ENCODE results near the gene AMBRA1.
A peak's percentile ranks its signal among the peaks of the same experiment; 100 is the strongest.

AMBRA1 gene

DNA sequence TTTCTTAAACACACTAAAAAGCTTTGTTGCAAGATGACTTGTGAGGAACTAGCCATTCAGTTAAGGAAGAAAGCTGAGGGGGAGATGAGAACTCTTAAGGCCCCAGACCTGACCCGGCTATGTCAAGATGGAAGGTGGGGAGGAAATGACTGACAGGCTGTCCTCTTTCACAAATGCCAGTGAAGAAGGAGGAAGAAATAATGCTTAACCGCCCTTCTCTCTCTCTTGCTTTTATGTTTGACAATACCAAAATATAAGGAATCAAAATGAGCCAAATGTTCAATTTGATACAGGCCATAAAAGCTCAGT, 87.4 kb downstream of the AMBRA1 start:
- Mint-ChIP-seq H3K27me3 (no peaks in the 10 kb centered on the region), H3K27ac (no peak overlapping the region), H3K4me1 (peaks cover 12% of the 10 kb centered on the region), H3K4me3 (no peak overlapping the region), H3K9me3 (no peaks in the 10 kb centered on the region), H3K36me3 (peaks cover 41% of the 10 kb centered on the region)
- CTCF ChIA-PET: interaction anchor here (0.6 to 8.8 kb wide), 3 partner anchors 17 to 289 kb away, joined by 3 to 53 read pairs (median 5); no protein-coding TSS in a partner anchor
- DNase-seq: no peak

DNA sequence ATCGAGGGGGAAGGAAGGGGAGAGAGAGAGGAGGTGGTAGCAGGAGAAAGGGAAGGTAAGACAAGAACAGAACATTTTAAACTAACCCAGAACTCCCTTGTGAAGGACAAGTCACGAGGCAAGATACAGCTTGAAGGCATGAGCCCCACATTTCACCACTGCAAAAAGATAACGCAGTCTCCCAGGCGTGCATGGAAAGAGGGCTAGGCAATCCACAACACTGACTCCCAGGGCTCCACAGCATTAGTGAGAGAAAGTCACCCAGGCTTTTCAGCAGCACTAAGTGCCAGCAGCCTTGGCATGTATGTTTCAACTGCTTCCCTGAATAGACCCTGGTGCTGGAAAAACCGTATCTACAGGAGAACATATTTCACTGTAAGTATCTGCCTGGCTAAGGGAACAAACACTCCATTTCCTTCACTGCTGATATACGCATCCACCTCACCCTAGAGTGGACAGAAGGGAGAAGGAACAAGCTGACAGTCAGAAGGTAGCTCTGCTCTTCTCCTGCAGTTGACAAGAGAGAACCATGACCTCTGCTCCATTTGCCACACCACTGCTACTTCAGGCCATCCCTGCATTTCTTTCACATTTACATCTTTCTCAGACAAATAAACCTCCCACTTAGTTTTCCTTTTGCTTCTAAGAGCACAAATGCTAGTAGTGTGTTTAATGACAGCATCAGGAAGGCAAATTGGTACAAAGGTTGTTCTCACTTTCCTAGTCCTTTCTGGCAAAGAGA, 87.9 kb downstream of the AMBRA1 start:
- Mint-ChIP-seq H3K27me3 (no peaks in the 10 kb centered on the region), H3K4me3 (no peak overlapping the region), H3K36me3 (peaks cover 38% of the 10 kb centered on the region), H3K9me3 (no peaks in the 10 kb centered on the region), H3K27ac (no peak overlapping the region), H3K4me1 (peaks cover 12% of the 10 kb centered on the region)
- CTCF ChIA-PET: interaction anchor here (0.6 to 8.8 kb wide), 3 partner anchors 16 to 289 kb away, joined by 3 to 53 read pairs (median 5); no protein-coding TSS in a partner anchor
- no peak for DNase-seq

DNA sequence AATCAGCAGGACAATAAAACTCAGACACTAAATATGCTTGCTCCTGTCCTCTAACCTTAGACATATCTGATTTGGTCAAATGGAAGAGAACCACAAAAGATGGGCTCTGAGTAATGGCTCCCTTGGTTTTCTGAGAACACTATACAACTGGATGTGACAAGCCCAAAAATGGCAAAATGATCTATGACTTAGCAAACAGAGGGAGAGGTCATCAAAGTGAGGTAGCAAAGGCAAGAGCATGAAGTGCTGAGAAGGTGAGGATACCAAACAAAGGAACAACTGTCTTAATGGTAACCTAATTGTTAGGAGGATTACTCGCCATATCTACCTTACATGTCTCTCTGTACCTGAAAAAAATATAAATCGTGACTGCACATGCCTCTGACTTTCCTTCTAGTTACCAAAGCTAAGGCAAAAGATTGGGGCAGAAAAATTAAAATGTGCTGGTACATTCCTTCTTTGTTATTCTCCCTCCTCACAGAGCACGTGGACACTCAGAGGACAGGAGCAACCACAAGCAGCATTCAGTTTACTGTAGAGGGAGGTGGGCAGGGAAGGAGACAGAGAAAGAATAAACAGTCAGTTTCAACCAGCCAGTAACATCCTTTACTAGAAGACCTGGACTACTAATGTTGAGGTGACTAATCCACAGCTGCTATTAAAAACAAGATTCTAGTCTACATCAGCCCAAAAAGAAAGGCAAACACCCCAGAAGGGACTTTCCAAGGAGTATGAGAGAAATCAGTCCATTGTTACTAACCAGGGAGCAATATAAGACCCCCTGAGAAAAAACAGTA, 88.8 kb downstream of the AMBRA1 start:
- no peak overlapping the region for H3K4me3 Mint-ChIP-seq
- H3K36me3 Mint-ChIP-seq: peaks cover 38% of the 10 kb centered on the region
- H3K9me3 Mint-ChIP-seq: no peaks in the 10 kb centered on the region
- H3K27me3 Mint-ChIP-seq: no peaks in the 10 kb centered on the region
- CTCF ChIA-PET: interaction anchor here (1.9 to 8.8 kb wide), 2 partner anchors 15 to 24 kb away, joined by 6 to 53 read pairs; no protein-coding TSS in a partner anchor
- no peak for DNase-seq
- H3K27ac Mint-ChIP-seq: peak overlapping the region; percentile 7
- peaks cover 12% of the 10 kb centered on the region for H3K4me1 Mint-ChIP-seq

DNA sequence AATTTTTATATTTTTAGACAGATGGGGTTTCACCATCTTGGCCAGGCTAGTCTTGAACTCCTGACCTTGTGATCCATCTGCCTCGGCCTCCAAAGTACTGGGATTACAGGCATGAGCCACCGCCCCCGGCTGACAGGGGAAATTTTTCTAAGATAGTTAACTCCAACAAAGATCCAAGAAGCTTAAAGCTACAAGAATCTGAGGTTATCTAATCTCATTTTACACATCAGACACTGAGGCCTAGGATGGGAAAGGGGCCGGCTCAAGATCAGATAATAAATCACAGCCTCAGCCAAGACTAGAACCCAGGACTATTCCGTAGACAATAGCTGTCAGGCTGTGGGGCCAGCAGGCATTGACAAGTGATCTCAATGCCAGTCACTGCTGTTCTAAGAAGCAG, 94.0 kb downstream of the AMBRA1 start:
- peaks cover 14% of the 10 kb centered on the region for H3K36me3 Mint-ChIP-seq
- CTCF ChIA-PET: interaction anchor here (1.6 to 8.8 kb wide), 2 partner anchors 10 to 29 kb away, joined by 8 to 53 read pairs; no protein-coding TSS in a partner anchor

DNA sequence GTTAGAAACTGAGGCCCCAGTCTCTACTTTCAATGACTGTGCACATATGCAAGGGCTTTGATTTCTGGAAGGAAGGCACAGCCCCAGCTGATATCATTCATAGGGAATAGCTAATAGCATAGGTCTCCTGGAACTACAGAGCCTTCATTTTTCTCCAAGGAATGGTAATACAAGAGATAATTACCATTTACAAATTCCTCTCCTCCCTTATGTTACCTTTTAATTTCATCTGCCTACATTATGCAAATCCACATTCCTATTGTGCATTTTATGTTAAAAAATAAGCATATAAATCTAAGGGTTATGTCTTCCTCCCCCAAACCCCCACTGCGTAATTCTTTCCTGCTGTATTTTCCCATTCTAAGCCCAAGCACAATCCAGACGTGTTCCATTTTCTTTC, 94.9 kb downstream of the AMBRA1 start:
- H3K4me3 Mint-ChIP-seq: no peak overlapping the region
- H3K4me1 Mint-ChIP-seq: no peaks in the 10 kb centered on the region
- no peak overlapping the region for H3K27ac Mint-ChIP-seq
- no peaks in the 10 kb centered on the region for H3K9me3 Mint-ChIP-seq
- DNase-seq: no peak
- H3K27me3 Mint-ChIP-seq: no peaks in the 10 kb centered on the region
- CTCF ChIA-PET: interaction anchor here (1.2 to 8.8 kb wide), 2 partner anchors 9 to 110 kb away, joined by 3 to 53 read pairs; no protein-coding TSS in a partner anchor
- H3K36me3 Mint-ChIP-seq: peaks cover 12% of the 10 kb centered on the region

More for the DNA sequence above, 94.0 kb downstream of the AMBRA1 start:
- peaks cover 2% of the 10 kb centered on the region for H3K4me1 Mint-ChIP-seq
- no peaks in the 10 kb centered on the region for H3K27me3 Mint-ChIP-seq
- H3K9me3 Mint-ChIP-seq: no peaks in the 10 kb centered on the region
- H3K4me3 Mint-ChIP-seq: no peak overlapping the region
- no peak for DNase-seq
- no peak overlapping the region for H3K27ac Mint-ChIP-seq

DNA sequence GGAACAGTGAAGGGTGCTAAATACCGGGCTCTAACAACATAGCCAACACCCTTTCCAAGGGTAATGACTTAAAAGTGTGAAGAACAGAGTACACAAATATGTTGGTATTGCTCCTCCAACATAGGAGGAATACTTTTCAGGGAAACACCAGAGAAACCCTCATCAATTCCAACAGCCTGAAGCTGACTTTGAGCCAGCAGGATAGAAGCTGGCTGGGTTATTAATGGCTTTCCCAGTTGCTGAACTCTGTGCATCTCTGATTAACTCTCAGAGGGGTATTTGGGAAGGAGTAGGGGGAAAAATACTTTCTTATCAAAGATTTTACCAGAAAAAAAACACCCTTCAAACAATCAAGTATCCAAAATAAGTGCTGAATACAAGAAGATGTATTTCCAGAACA, 95.6 kb downstream of the AMBRA1 start:
- CTCF ChIA-PET: interaction anchor here (1.2 to 8.8 kb wide), 2 partner anchors 9 to 109 kb away, joined by 3 to 53 read pairs; no protein-coding TSS in a partner anchor
- H3K4me3 Mint-ChIP-seq: no peak overlapping the region
- H3K36me3 Mint-ChIP-seq: peaks cover 11% of the 10 kb centered on the region
- no peaks in the 10 kb centered on the region for H3K9me3 Mint-ChIP-seq
- no peak overlapping the region for H3K27ac Mint-ChIP-seq
- no peaks in the 10 kb centered on the region for H3K4me1 Mint-ChIP-seq
- no peaks in the 10 kb centered on the region for H3K27me3 Mint-ChIP-seq
- DNase-seq: no peak

DNA sequence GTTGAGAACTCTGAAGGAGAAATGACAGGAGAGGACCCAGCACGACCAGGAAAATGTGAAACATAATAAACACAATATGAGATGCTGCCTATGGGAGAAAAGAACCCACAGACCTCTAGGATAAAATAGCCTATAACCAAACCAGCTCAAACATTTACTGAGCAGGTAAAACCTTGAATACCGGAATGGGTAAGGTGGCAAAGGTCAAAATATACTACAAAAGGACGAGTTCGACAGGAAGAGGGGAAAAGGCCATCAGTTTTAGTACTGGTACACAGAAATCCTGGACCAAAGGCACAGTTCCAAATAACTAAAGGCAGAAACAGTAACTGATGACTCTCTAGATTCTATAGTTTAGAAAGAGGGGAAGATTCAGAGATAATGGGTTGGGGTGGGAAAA, 96.3 kb downstream of the AMBRA1 start:
- no peak for DNase-seq
- no peak overlapping the region for H3K27ac Mint-ChIP-seq
- no peak overlapping the region for H3K4me3 Mint-ChIP-seq
- peaks cover 8% of the 10 kb centered on the region for H3K36me3 Mint-ChIP-seq
- H3K4me1 Mint-ChIP-seq: no peaks in the 10 kb centered on the region
- no peaks in the 10 kb centered on the region for H3K27me3 Mint-ChIP-seq
- no peaks in the 10 kb centered on the region for H3K9me3 Mint-ChIP-seq
- CTCF ChIA-PET: interaction anchor here (0.8 to 1.2 kb wide), 2 partner anchors 17 to 32 kb away, joined by 3 read pairs; no protein-coding TSS in a partner anchor

DNA sequence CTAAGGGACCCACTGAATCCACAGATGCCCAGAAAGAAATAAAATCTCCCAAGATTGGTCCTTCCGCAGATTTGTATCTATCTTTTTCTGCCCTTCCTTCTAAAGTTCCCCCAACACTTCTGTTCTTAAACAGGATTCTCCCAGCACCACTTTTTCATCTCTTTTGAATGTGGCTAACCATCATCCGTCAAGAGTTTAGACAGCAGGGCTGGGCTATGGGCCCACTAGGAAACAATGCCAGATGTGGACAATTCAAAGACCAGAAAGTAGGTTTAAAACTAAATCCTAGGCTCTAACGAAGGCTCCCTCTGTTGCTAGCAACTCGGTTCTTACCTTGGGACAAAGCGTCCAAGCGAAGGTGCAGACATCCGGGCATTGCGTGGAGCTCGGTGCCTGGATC, 100.0 kb downstream of the AMBRA1 start:
- H3K9me3 Mint-ChIP-seq: no peaks in the 10 kb centered on the region
- peaks cover 17% of the 10 kb centered on the region for H3K36me3 Mint-ChIP-seq
- H3K27ac Mint-ChIP-seq: no peak overlapping the region
- H3K4me3 Mint-ChIP-seq: no peak overlapping the region
- no peak for DNase-seq
- CTCF ChIA-PET: no interaction called here
- H3K27me3 Mint-ChIP-seq: no peaks in the 10 kb centered on the region
- peaks cover 3% of the 10 kb centered on the region for H3K4me1 Mint-ChIP-seq

DNA sequence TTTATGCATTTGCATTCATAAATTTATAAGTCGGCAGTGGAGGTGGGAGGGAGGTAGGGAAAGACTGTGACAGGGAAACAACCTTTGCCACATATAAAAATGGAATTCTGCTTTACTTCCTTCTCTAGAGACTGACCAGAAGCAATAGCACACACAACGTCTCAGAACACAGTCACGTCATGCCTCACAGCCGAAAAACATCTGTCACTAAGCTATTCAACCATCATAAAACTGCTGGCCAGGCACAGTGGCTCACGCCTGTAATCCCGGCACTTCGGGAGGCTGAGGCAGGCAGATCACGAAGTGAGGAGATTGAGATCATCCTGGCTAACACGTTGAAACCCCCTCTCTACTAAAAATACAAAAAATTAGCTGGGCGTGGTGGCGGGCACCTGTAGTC, 101.3 kb downstream of the AMBRA1 start:
- CTCF ChIA-PET: interaction anchor here (1.4 to 5.8 kb wide), 2 partner anchors 37 to 125 kb away, joined by 3 to 34 read pairs; partner anchors contain the start of gene ATG13
- Mint-ChIP-seq H3K9me3 (no peaks in the 10 kb centered on the region), H3K27me3 (no peaks in the 10 kb centered on the region), H3K27ac (no peak overlapping the region), H3K4me1 (peaks cover 3% of the 10 kb centered on the region), H3K36me3 (peaks cover 19% of the 10 kb centered on the region), H3K4me3 (no peak overlapping the region)
- no peak for DNase-seq

DNA sequence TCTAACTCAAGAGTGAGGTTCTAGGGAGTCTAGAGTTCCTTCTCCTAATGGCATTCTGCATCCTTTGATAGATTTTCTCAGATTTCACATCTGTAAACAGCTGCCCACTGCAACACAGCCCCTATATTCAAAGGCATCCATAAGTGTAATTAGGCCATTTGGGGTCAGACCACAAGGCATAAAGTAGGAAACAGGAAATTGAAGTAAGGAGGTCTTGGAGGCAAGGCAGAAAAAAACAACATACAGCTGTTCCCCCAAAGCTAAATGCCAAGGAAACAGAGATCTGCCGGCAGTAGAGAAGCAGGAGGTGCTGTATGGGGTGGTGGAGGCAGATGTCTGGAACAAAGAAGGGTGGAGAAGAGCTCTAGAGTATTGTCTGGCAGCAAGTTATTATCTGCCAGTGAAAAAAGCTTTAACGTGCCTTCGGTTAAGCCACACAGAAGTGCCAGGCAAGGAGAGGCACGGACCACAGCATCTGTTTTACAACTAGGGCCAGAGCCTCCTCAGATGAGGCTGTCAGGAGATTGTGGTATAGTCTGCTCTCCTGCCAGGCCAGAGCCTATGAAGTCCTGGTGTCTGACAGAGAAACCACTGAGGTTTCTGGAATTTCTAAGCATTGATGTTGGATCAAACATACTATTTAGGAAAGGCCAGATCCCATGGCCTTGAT, 102.0 kb downstream of the AMBRA1 start:
- H3K4me3 Mint-ChIP-seq: no peak overlapping the region
- H3K9me3 Mint-ChIP-seq: no peaks in the 10 kb centered on the region
- peaks cover 19% of the 10 kb centered on the region for H3K36me3 Mint-ChIP-seq
- DNase-seq: no peak
- peaks cover 3% of the 10 kb centered on the region for H3K4me1 Mint-ChIP-seq
- CTCF ChIA-PET: interaction anchor here (0.5 to 5.8 kb wide), 10 partner anchors 9 to 405 kb away, joined by 3 to 53 read pairs (median 4); partner anchors contain the start of gene ATG13
- H3K27ac Mint-ChIP-seq: no peak overlapping the region
- H3K27me3 Mint-ChIP-seq: no peaks in the 10 kb centered on the region

DNA sequence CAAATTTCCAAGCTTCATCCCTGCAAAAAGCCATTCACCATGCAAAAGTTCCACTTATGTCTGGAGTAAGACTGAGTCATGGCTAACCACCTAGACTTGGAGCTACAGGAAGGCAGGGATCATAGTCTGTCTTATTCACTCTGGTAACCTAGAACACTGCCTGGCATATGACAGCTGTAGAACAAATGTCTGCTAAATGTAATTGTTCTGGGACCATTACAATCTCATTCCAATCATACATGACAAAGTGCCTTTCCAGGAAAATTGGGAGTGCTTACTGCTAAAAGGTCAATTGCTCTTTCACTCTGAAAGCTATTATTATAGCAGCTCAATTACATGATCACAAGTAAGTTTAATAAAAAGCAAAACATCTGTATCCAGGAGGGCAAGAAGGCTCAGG, 103.2 kb downstream of the AMBRA1 start:
- peaks cover 3% of the 10 kb centered on the region for H3K4me1 Mint-ChIP-seq
- H3K9me3 Mint-ChIP-seq: no peaks in the 10 kb centered on the region
- H3K27me3 Mint-ChIP-seq: no peaks in the 10 kb centered on the region
- DNase-seq: no peak
- no peak overlapping the region for H3K4me3 Mint-ChIP-seq
- peaks cover 19% of the 10 kb centered on the region for H3K36me3 Mint-ChIP-seq
- CTCF ChIA-PET: interaction anchor here (0.7 to 5.8 kb wide), 21 partner anchors 12 to 406 kb away, joined by 3 to 53 read pairs (median 4); partner anchors contain the start of genes ATG13 and HARBI1
- no peak overlapping the region for H3K27ac Mint-ChIP-seq

DNA sequence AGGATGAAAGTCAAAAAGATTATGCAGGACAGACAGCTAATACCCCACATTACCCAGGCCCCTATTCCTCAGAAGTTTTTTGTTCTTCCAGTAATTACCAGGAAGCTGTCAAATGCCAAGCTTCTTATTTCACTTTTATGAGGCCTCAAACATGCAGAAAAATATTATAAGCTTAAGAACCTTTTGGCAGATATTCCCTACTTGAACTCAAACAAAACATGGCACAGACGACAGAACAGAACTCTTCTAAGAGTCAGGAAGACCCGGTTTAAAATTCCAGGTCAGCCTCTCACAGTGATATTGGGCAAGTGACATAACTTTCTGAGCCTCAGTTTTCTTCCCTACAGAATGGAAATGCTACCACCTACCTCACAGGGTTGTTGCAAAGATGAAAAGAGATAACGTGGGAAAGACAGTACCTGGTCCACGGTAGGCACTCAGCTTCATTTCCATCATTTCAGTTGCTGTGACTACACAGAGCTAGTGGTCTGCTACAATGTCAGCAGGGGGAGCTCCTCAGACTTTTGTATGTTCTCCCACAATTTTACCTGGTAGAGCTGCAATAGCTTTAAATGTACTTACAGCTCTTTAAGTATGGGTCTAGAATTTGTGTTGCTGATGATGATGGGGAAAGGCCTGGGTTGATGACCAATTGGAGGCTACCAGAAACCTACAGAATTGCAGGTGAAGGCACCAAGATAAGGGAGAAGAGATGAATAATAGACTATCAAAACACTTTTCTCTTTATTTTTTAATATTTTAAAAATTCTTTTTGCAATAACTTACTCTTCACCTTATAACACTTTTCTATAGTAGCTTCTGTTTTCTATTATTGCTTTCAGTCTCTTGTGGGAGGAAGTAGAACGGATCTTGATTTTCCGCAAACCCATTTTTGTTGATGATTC, 103.9 kb downstream of the AMBRA1 start:
- CTCF ChIA-PET: interaction anchor here (0.6 to 5.8 kb wide), 28 partner anchors 8 to 407 kb away, joined by 3 to 53 read pairs (median 4); partner anchors contain the start of genes ATG13, HARBI1 and ZNF408
- H3K36me3 Mint-ChIP-seq: peaks cover 16% of the 10 kb centered on the region
- no peak overlapping the region for H3K4me3 Mint-ChIP-seq
- H3K27me3 Mint-ChIP-seq: no peaks in the 10 kb centered on the region
- peak; percentile 61 for DNase-seq
- H3K9me3 Mint-ChIP-seq: no peaks in the 10 kb centered on the region
- no peak overlapping the region for H3K27ac Mint-ChIP-seq
- peaks cover 3% of the 10 kb centered on the region for H3K4me1 Mint-ChIP-seq

DNA sequence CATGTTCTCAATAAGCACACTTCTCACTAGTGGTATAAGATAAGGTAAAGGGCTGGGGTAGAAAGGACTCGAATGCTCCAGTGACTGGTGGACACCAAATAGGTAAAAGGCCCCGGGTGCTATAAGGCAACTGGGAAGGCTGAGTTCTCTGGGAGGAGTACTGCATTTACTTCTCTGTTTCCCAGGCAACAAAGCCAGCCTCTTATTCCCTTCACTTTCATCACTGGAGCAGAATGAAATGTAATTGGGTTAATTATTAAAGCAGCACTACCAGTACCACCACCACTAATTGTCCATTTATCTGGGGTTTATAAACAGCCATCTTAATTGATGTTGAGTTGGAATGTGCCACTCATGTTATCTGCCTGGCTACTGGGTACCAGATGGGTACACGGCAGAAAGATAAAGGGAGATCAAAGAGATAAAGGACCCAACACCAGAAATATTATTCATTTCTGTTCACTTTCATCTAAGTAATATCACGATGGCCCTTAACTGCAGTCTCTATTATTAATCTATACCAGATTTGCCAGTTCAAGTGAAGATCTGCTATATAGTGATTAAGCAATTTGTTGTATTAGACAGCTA, 107.9 kb downstream of the AMBRA1 start:
- Mint-ChIP-seq H3K36me3 (peaks cover 11% of the 10 kb centered on the region), H3K4me3 (no peak overlapping the region), H3K9me3 (no peaks in the 10 kb centered on the region), H3K27me3 (no peaks in the 10 kb centered on the region), H3K4me1 (no peaks in the 10 kb centered on the region), H3K27ac (no peak overlapping the region)
- no peak for DNase-seq
- CTCF ChIA-PET: no interaction called here
